ENCODE data around the gene PRPH2. TPM values are rescaled to one million over a fixed set of nuclear protein-coding genes. Genes with fewer than 3 reads are reported as not detected.

PRPH2 gene
- total RNA-seq, 2 donors from 2014 or later: 0.78 TPM; not detected in 1

GRCh38 chr6:42720739-42721138 lies 1.7 kb downstream of the PRPH2 start:
- ATAC-seq (ENCODE audit: insufficient number of reproducible peaks, low FRiP score, low read depth) (no peak), DNase-seq (ENCODE audit: low spot score) (no peak)
- H3K27ac ChIP-seq: no peak overlapping the region
- H3K36me3 ChIP-seq: no peaks in the 10 kb centered on the region
- no peak for TF ChIP-seq CTCF (IDR thresholded peaks at IDR 0.05)
- peaks cover 0 to 5% of the 10 kb centered on the region in 2 donors for H3K4me1 ChIP-seq (ENCODE audit: control insufficient read depth in 1 of 2, low read depth in 2 of 2)
- no peak overlapping the region for H3K4me3 ChIP-seq
- no peaks in the 10 kb centered on the region for H3K27me3 ChIP-seq (replicated peaks; ENCODE audit: insufficient read depth)
- no peaks in the 10 kb centered on the region for H3K9me3 ChIP-seq

GRCh38 chr6:42715871-42716270 lies 6.5 kb downstream of the PRPH2 start:
- ATAC-seq (ENCODE audit: insufficient number of reproducible peaks, low FRiP score, low read depth) (no peak), DNase-seq (ENCODE audit: low spot score) (no peak)
- H3K27ac ChIP-seq: no peak overlapping the region
- TF ChIP-seq CTCF (IDR thresholded peaks at IDR 0.05): no peak
- H3K4me3 ChIP-seq: no peak overlapping the region
- H3K4me1 ChIP-seq (ENCODE audit: control insufficient read depth in 1 of 2, low read depth in 2 of 2): peaks cover 0 to 5% of the 10 kb centered on the region in 2 donors
- H3K9me3 ChIP-seq: peaks cover 6% of the 10 kb centered on the region
- no peaks in the 10 kb centered on the region for H3K36me3 ChIP-seq
- no peaks in the 10 kb centered on the region for H3K27me3 ChIP-seq (replicated peaks; ENCODE audit: insufficient read depth)

GRCh38 chr6:42714098-42714761 lies 8.2 kb downstream of the PRPH2 start:
- Histone ChIP-seq H3K4me3 (no peak overlapping the region), H3K27ac (no peak overlapping the region), H3K36me3 (no peaks in the 10 kb centered on the region), H3K9me3 (peaks cover 6% of the 10 kb centered on the region), H3K4me1 (ENCODE audit: control insufficient read depth in 1 of 2, low read depth in 2 of 2) (peaks cover 0 to 5% of the 10 kb centered on the region in 2 donors), H3K27me3 (replicated peaks; ENCODE audit: insufficient read depth) (no peaks in the 10 kb centered on the region)
- TF ChIP-seq CTCF (IDR thresholded peaks at IDR 0.05): no peak
- no peak for ATAC-seq (ENCODE audit: insufficient number of reproducible peaks, low FRiP score, low read depth)
- DNase-seq (ENCODE audit: low spot score): no peak

GRCh38 chr6:42711930-42712329 lies 10.5 kb downstream of the PRPH2 start:
- no peaks in the 10 kb centered on the region for H3K4me1 ChIP-seq (ENCODE audit: control insufficient read depth in 1 of 2, low read depth in 2 of 2)
- no peak for ATAC-seq (ENCODE audit: insufficient number of reproducible peaks, low FRiP score, low read depth)
- no peaks in the 10 kb centered on the region for H3K27me3 ChIP-seq (replicated peaks; ENCODE audit: insufficient read depth)
- no peak for TF ChIP-seq CTCF (IDR thresholded peaks at IDR 0.05)
- H3K36me3 ChIP-seq: no peaks in the 10 kb centered on the region
- peaks cover 6% of the 10 kb centered on the region for H3K9me3 ChIP-seq
- DNase-seq (ENCODE audit: low spot score): no peak
- H3K27ac ChIP-seq: no peak overlapping the region
- H3K4me3 ChIP-seq: no peak overlapping the region

GRCh38 chr6:42710316-42710715 lies 12.1 kb downstream of the PRPH2 start:
- Histone ChIP-seq H3K4me1 (ENCODE audit: control insufficient read depth in 1 of 2, low read depth in 2 of 2) (no peaks in the 10 kb centered on the region), H3K27me3 (replicated peaks; ENCODE audit: insufficient read depth) (no peaks in the 10 kb centered on the region), H3K4me3 (no peak overlapping the region), H3K27ac (no peak overlapping the region), H3K36me3 (no peaks in the 10 kb centered on the region), H3K9me3 (peaks cover 6% of the 10 kb centered on the region)
- no peak for DNase-seq (ENCODE audit: low spot score)
- no peak for ATAC-seq (ENCODE audit: insufficient number of reproducible peaks, low FRiP score, low read depth)
- TF ChIP-seq CTCF (IDR thresholded peaks at IDR 0.05): no peak
